Measurements from ENCODE around the gene HPS4. TPM values are rescaled to one million over a fixed set of nuclear protein-coding genes. Genes with fewer than 3 reads are reported as not detected.

HPS4 gene
- total RNA-seq, 1 experiment from 2014 or later, result 21.2 TPM

- no peak overlapping the region for H3K4me2 ChIP-seq
- no peak overlapping the region for H3K4me3 ChIP-seq
- TF ChIP-seq, protein P1, sequence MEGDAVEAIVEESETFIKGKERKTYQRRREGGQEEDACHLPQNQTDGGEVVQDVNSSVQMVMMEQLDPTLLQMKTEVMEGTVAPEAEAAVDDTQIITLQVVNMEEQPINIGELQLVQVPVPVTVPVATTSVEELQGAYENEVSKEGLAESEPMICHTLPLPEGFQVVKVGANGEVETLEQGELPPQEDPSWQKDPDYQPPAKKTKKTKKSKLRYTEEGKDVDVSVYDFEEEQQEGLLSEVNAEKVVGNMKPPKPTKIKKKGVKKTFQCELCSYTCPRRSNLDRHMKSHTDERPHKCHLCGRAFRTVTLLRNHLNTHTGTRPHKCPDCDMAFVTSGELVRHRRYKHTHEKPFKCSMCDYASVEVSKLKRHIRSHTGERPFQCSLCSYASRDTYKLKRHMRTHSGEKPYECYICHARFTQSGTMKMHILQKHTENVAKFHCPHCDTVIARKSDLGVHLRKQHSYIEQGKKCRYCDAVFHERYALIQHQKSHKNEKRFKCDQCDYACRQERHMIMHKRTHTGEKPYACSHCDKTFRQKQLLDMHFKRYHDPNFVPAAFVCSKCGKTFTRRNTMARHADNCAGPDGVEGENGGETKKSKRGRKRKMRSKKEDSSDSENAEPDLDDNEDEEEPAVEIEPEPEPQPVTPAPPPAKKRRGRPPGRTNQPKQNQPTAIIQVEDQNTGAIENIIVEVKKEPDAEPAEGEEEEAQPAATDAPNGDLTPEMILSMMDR (conservative IDR thresholded peaks at IDR 0.05), result no peak
- TF ChIP-seq EZH2 (IDR thresholded peaks at IDR 0.05; ENCODE audit: low read depth), result no peak
- no peak overlapping the region for H3K27ac ChIP-seq
- intact Hi-C loops (cut with micrococcal nuclease; ENCODE audit: unreplicated experiment), result no loop called here
- H3K9me3 ChIP-seq (ENCODE audit: insufficient read depth, low read depth), result no peaks in the 10 kb centered on the region
- no peaks in the 10 kb centered on the region for H3K9me2 ChIP-seq (ENCODE audit: insufficient read depth)
- H4K20me1 ChIP-seq (ENCODE audit: insufficient read depth), result no peaks in the 10 kb centered on the region
- ChIA-PET POLR2A (ENCODE audit: unreplicated experiment) (no interaction called here), CTCF (no interaction called here)
- H3K4me1 ChIP-seq (replicated peaks; ENCODE audit: insufficient read depth), result no peaks in the 10 kb centered on the region
- no TSS peak for BruUV-seq (replicated peaks)
- H2AFZ ChIP-seq, result no peak overlapping the region
- no peaks in the 10 kb centered on the region for H3K36me3 ChIP-seq (ENCODE audit: low read depth)
- no peaks in the 10 kb centered on the region for H3F3A ChIP-seq (ENCODE audit: insufficient read depth, low read depth)
- no peaks in the 10 kb centered on the region for H3K27me3 ChIP-seq (ENCODE audit: insufficient read depth, low read depth)
- no peak for DNase-seq
- H3K79me2 ChIP-seq (ENCODE audit: low read depth), result no peaks in the 10 kb centered on the region
Observed at GRCh38 chr22:26527574-26528465, 44.2 kb upstream of the HPS4 start.

GRCh38 chr22:26527167-26527566 lies 43.6 kb upstream of the HPS4 start:
- no peaks in the 10 kb centered on the region for H3K9me2 ChIP-seq (ENCODE audit: insufficient read depth)
- BruUV-seq (replicated peaks), result no TSS peak
- no peak overlapping the region for H3K4me2 ChIP-seq
- H3K27ac ChIP-seq, result no peak overlapping the region
- H3K9me3 ChIP-seq (ENCODE audit: insufficient read depth, low read depth), result no peaks in the 10 kb centered on the region
- no peaks in the 10 kb centered on the region for H3K27me3 ChIP-seq (ENCODE audit: insufficient read depth, low read depth)
- TF ChIP-seq, protein P1 (conservative IDR thresholded peaks at IDR 0.05), result no peak
- no peak for TF ChIP-seq EZH2 (IDR thresholded peaks at IDR 0.05; ENCODE audit: low read depth)
- no peak overlapping the region for H2AFZ ChIP-seq
- H4K20me1 ChIP-seq (ENCODE audit: insufficient read depth), result no peaks in the 10 kb centered on the region
- H3K36me3 ChIP-seq (ENCODE audit: low read depth), result no peaks in the 10 kb centered on the region
- H3K4me3 ChIP-seq, result no peak overlapping the region
- H3K4me1 ChIP-seq (replicated peaks; ENCODE audit: insufficient read depth), result no peaks in the 10 kb centered on the region
- ChIA-PET POLR2A (ENCODE audit: unreplicated experiment) (no interaction called here), CTCF (no interaction called here)
- H3K79me2 ChIP-seq (ENCODE audit: low read depth), result no peaks in the 10 kb centered on the region
- intact Hi-C loops (cut with micrococcal nuclease; ENCODE audit: unreplicated experiment), result no loop called here
- H3F3A ChIP-seq (ENCODE audit: insufficient read depth, low read depth), result no peaks in the 10 kb centered on the region
- DNase-seq, result no peak

DNA sequence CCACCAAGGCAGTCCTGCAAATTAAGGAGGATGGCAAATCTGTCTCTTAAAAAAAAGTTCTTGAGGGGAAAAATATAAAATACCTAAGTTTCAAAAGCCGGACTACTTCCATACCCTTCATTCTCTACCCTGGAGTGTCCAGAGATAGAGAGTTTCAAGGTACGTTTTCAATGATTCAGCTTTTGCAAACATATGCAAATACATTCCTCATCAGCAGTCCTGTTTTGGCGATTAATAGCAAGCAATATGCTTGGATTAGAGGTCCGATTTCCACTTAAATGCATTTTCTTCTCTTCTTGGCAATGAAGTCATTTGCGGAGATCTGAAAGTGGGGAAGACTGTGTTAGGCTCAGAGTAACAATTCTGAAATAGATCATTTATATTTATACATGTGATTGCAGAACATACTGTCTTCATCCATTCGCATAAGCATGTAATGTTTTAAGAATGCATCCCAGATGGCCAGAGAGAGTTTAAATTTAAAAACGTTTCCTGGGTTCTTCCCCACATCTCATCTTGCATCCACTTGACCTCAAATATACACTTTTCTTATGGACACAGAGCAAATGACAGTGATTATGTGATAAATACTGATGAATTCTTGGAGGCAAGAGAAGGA lies 42.5 kb upstream of the HPS4 start:
- H3K27me3 ChIP-seq (ENCODE audit: insufficient read depth, low read depth), result no peaks in the 10 kb centered on the region
- intact Hi-C loops (cut with micrococcal nuclease; ENCODE audit: unreplicated experiment), result no loop called here
- no peaks in the 10 kb centered on the region for H3K79me2 ChIP-seq (ENCODE audit: low read depth)
- no peak for DNase-seq
- no peak overlapping the region for H3K4me2 ChIP-seq
- no peaks in the 10 kb centered on the region for H3K9me2 ChIP-seq (ENCODE audit: insufficient read depth)
- BruUV-seq (replicated peaks), result no TSS peak
- no peaks in the 10 kb centered on the region for H4K20me1 ChIP-seq (ENCODE audit: insufficient read depth)
- H2AFZ ChIP-seq, result no peak overlapping the region
- no peak overlapping the region for H3K27ac ChIP-seq
- CTCF ChIA-PET, result no interaction called here
- H3K36me3 ChIP-seq (ENCODE audit: low read depth), result no peaks in the 10 kb centered on the region
- H3K4me3 ChIP-seq, result no peak overlapping the region
- POLR2A ChIA-PET (ENCODE audit: unreplicated experiment), result no interaction called here
- no peaks in the 10 kb centered on the region for H3F3A ChIP-seq (ENCODE audit: insufficient read depth, low read depth)
- H3K9me3 ChIP-seq (ENCODE audit: insufficient read depth, low read depth), result no peaks in the 10 kb centered on the region
- H3K4me1 ChIP-seq (replicated peaks; ENCODE audit: insufficient read depth), result no peaks in the 10 kb centered on the region
- no peak for TF ChIP-seq EZH2 (IDR thresholded peaks at IDR 0.05; ENCODE audit: low read depth)
- TF ChIP-seq, protein P1 (conservative IDR thresholded peaks at IDR 0.05), result no peak

Measured in PC-9 (cell line).